Stimulated activated CD4-positive, alpha-beta T cell treated with anti-CD3 and anti-CD28 coated beads, Interleukin-4, amount 100 ng/mL, for 1 hour (primary cell): Measurements from ENCODE around the gene SERPINH1.

Experiments
- DNase-seq: peaks from one replicate; pipeline ENCODE4 v3.0.0-alpha.2; 2020

The SERPINH1 gene

DNA sequence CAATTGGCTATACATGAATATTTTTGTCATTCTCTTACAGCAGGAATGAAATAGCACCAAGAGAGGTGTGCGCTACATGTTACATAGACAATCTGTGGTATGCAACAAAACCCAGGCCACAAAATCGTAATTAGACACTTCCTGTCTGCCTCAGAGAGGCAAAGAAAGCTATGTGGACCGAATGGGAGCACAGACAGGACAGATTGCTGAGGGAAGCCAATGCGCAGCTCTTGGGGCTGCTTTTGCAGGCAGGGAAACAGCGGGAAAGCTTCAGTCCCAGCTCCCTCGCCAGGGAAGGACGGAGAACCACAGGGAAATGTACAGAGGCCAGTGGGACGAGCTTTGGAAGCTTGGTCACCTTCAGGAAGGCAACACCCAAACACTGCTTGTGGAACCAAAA, 40.9 kb downstream of the SERPINH1 start:
- DNase-seq = no peak

DNA sequence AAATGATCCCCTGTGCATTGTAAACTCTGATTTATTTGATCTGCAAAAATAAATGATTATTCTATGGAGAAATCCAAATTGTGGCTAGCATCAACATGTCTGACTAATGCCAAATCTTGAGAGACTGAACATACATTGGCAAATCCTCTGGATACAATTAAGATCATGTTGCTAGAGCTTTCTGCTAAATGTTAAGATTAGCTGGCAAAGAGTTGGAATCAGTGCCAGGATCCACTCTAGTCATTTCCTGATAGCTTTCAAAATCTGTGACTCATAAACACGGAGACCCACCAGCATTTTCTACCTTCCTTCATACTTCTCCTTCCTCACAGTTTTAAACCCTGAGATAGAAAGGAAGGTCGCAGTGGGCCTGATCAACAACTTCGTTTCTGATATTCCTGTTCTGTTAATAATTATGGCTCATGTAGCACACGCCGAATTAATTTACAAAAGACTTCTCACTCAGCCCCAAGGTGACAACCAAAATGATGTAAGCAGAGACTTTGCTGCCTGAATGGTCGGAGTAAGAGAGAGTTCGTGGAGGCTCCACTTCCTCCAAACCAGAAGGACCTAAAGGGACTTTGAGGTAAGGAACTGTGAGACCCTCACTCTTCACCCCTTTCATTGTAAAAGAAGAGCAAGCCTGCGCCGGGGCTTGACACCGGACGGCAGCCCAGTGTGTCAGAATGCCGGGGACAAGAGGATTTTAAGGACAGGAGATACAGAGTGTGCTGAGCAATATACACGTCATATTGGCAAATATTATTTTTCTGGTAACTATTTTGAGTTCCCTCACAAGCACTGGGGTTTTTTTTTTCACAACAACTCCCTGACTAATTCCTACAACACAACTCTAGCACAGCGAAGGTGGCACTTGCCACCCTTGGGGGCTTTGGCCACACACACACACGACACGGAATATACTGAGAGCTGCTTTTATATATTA, 42.0 kb downstream of the SERPINH1 start:
- DNase-seq = no peak

GRCh38 chr11:75606099-75606498, 44.0 kb downstream of the SERPINH1 start:
- no peak for DNase-seq

DNA sequence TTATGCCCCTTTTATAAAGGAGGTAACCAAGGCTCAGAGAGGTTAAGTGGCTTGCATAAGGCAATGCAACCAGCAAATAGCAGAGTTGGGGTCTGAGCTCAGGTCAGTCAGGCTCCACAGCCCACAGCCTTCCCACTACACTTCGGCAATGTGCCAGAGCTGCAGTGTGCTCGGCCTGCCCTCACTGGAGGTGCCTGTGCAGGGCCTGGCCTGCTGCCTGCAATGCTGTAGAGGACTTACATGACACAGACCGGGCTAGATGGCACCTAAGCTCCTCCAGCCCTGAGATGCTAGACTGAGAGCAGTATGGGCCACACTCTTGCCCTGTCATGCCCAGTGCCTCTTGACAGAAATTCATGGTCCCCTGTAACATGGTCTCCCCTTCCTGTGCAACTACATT, 49.8 kb downstream of the SERPINH1 start:
- no peak for DNase-seq

DNA sequence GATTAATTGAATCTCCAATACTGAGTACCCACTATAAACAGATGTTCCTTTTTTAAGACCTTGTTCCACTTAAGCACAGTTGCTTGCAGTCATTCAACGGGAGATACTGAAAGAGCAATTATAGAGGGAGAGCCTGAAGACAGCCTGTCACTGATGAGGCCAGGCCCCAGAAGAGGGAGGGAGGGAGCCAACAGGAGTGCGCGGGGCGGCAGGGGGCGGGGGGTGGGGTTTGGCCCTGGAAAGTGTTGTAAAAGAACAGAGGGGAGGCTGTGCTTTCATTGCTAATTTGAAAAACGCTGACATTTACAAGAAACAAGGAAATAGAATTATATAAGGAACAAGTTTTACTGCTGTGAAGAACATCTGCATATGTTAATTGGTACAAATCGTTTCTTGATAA, 53.7 kb downstream of the SERPINH1 start:
- no peak for DNase-seq

DNA sequence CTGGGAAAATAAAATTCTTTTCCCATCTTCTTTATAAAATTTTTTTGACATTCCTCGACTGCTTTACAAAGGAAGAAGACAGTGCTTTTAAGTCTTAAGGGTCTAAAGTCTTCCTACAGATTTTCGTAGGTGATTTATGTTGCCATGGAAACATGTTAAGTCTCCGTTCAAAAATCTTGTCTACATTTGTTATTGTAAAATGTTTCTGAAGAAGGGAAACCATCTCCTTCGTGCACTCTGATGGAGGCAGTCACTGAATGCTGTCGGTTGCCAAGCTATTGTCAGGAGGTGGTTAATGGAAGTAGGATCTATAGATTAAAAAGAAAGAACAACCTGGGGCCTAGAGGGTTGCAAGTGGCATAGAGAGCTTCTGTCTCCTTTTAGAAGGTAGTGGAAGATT, 54.2 kb downstream of the SERPINH1 start:
- DNase-seq = no peak
